ENCODE results near the gene CDH26. TPM values are rescaled to one million over a fixed set of nuclear protein-coding genes. Genes with fewer than 3 reads are reported as not detected.

The CDH26 gene
- total and polyA plus RNA-seq, 9 of the 15 experiments (the other 6 are each of a cell fraction or from before 2014, with no cell fraction given): 0.07 to 0.13 (median 0.10) TPM; not detected in 4

- TF ChIP-seq ZNF407 (IDR thresholded peaks at IDR 0.05; ENCODE audit: low read depth) (no peak), SAFB2 (IDR thresholded peaks at IDR 0.05; ENCODE audit: borderline replicate concordance, low read depth, low read length, severe bottlenecking) (no peak), GMEB1 (CRISPR knock-in tag; IDR thresholded peaks at IDR 0.05) (peak; percentile 52; the same call in 1 of the 2 replicates), STAT6 (CRISPR knock-in tag; IDR thresholded peaks at IDR 0.05) (no peak), NKRF (IDR thresholded peaks at IDR 0.05; ENCODE audit: borderline replicate concordance) (no peak), TFAP4 (CRISPR knock-in tag; IDR thresholded peaks at IDR 0.05; ENCODE audit: borderline replicate concordance) (peak; percentile 50; the same call in 1 of the 2 replicates), NR0B1 (IDR thresholded peaks at IDR 0.05; ENCODE audit: partially characterized antibody) (no peak)
Measured at GRCh38 chr20:59940129-59940955, 17.9 kb upstream of the CDH26 start, which contains the start of the genes FAM217B and PPP1R3D (continued).
